TTC549 (cell line): Measurements from ENCODE around the gene SLC35F3.
A peak's percentile ranks its signal among the peaks of the same experiment; 100 is the strongest.
"Not testable (repeated sequence)": the region's sequence is repeated elsewhere in the genome, so short reads cannot be mapped to it uniquely, and the experiment has no call there.

ENCODE experiments used
- FAIRE-seq: peaks from 2 replicates; lab custom pipeline; 2012; peaks lifted over from hg19 to GRCh38; lab: Jason Lieb, UNC

SLC35F3 gene

DNA sequence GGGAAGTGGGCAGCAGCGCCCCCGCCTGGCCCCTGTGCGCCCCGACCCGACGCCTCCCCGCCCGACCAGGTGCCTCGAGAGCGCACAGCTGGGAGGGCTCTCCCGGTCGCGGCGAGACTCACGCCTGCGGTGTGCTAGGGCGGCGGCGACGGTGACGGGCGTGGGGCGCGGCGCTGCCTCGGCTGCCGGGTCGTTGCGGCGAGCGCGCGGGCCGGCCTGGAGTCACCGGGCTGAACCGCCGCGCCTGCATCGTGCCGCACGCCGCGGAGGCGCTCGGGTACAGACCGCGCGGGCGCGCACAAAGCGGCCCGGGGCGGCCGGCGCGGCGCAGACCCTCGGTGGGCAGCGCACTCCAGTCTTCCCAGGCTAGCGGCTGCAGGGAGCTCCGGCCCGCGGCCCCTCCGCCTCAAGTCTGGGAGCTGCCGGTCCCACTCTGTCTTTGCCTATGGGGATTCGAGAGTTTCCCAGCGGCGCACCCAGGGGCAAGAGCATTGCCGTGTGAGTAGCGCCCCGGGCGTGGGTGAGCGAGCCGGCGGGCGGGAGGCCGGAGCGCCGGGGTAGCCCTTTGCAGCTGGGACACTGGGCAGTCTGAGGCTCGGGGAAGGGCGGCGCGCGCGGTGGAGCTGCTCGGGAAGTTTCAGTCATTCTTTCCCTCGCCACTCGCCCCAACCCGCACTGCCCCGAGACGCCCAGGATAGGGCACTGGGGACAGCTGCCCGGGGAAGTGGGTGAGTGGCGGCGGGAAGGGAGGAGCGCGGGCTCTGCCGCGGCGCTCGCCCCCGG, at the start of gene SLC35F3:
Gene SLC35F3, plus strand, starts transcription at position 44 of the 783 bp plus-strand sequence.
- FAIRE-seq = no peak

- no peak for FAIRE-seq
Observed at GRCh38 chr1:233859446-233859845, 45.0 kb upstream of the SLC35F3 start.

- no peak for FAIRE-seq
Observed at GRCh38 chr1:233863901-233864545, 40.5 kb upstream of the SLC35F3 start.

GRCh38 chr1:233864578-233864977, 39.9 kb upstream of the SLC35F3 start:
- no peak for FAIRE-seq

- FAIRE-seq = no peak
Observed at GRCh38 chr1:233865216-233865615, 39.3 kb upstream of the SLC35F3 start.

- no peak for FAIRE-seq
Observed at GRCh38 chr1:233865902-233866301, 38.6 kb upstream of the SLC35F3 start.

- no peak for FAIRE-seq
Observed at GRCh38 chr1:233867028-233867427, 37.4 kb upstream of the SLC35F3 start.

- no peak for FAIRE-seq
Observed at GRCh38 chr1:233868461-233868860, 36.0 kb upstream of the SLC35F3 start.

- no peak for FAIRE-seq
Observed at GRCh38 chr1:233869680-233870079, 34.8 kb upstream of the SLC35F3 start.

DNA sequence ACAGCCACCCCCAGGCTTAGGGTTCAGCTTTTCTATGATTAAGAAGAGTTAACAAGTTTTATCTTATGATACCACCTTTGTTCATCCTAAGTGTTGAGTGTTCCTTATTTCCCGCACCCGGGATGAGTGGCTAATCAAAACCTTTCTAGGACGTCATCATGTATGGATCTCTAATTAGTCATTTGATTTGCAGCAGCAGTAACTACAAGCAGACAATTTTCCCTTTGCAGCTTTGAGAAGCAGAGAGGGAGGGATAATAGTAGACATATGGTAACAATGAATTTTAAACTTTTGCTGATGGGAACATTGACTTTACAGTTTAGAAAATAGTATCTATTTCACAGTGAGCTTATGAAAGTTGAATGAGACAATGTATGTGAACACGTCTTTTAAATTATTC, 30.8 kb upstream of the SLC35F3 start:
- FAIRE-seq = no peak

DNA sequence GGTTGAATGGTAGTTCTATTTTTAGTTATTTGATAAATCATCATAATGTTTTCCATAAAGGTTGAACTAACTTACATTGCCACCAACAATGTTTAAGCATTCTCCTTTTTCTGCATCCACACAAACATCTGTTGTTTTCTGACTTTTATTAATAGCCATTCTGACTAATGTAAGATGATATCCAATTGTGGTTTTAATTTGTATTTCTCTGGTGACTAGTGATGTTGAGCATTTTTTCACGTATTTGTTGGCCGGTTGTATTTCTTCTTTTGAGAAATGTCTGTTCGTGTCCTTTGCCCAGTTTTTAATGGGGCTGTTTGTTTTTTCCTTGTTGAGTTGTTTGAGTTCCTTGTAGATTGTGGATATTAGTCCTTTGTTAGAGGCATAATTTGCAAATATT, 24.6 kb upstream of the SLC35F3 start:
- FAIRE-seq = no peak

- no peak for FAIRE-seq
Observed at GRCh38 chr1:233883671-233884070, 20.8 kb upstream of the SLC35F3 start.

- no peak for FAIRE-seq
Observed at GRCh38 chr1:233884461-233885151, 19.9 kb upstream of the SLC35F3 start.

DNA sequence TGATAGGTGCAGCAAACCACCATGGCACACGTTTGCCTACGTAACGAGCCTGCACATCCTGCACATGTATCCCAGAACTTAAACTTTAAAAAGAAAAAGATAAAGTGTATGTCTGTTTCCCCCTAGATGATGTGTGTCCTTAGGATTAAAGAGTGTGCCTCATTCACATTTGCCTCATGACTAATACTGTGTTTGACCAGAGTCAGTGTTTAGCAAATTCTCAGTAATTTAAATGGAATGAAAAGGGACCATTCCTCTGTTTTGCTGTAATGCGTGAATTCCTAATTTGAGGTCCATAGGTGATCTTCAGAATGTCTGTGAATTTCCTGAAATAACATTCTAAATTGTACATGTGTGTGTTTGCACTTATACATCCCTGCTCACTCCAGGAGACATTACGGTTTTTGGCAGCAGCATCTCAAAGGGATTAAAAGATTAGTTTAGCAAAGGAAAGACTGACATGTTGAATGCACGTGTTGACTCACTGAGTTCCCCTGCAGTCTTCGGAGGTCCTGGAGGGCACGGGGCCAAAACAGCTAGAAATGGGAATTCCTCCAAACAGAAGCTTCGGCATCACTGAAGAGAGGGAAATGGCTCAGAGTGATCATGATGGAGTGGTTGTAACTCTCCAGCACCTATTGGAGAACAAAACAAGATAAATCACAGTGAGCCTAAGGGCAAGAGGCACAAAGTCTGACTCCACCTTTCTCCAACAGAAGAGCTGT, 19.1 kb upstream of the SLC35F3 start:
- no peak for FAIRE-seq

DNA sequence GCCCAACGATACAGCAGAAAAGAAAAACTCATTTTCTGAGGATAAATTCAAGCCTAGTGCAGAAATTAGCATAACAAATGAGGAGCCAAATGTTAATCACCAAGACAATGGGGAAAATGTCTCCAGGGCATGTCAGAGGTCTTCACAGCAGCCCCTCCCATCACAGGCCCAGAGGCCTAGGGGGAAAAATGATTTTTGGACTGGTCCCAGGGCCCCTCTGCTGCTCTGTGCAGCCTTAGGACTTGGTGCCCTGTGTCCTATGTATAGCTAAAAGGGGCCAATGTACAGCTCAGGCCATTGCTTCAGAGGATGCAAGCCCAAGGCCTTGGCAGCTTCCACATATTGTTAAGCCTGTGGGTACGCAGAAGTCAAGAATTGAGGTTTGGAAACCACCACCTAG, 13.3 kb upstream of the SLC35F3 start:
- FAIRE-seq = not testable (repeated sequence)

- no peak for FAIRE-seq
Observed at GRCh38 chr1:233897325-233898162, 6.9 kb upstream of the SLC35F3 start.

GRCh38 chr1:233901495-233901894, 3.0 kb upstream of the SLC35F3 start:
- FAIRE-seq = peak; percentile 62

DNA sequence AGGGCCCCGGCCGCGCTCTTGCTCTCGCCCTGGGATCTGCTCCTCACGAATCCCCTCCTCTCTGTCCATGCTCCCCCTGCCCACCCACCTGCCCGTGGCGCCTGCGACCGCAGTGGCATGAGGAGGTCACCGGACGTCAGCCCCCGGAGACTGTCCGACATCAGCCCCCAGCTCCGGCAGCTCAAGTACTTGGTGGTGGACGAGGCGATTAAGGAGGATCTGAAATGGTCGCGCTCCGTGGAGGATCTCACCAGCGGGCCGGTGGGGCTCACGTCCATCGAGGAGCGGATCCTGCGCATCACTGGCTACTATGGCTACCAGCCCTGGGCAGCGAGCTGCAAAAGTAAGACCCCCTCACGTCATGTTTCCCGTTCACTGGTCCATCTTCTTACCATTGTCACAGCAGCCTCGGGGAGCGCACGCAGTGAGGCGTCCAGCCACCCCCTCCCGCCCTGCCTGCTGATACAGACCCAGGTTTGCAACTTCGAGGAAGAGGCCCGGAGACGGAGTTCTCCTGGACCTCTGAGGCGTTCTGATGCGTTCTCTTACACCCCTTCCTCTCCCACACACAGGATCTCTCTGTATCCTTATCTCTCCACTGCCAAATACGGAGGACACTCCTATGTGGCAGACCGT, 1.1 kb downstream of the SLC35F3 start:
- FAIRE-seq = no peak

GRCh38 chr1:233907151-233907550, 2.7 kb downstream of the SLC35F3 start:
- no peak for FAIRE-seq

GRCh38 chr1:233908092-233908491, 3.6 kb downstream of the SLC35F3 start:
- no peak for FAIRE-seq

DNA sequence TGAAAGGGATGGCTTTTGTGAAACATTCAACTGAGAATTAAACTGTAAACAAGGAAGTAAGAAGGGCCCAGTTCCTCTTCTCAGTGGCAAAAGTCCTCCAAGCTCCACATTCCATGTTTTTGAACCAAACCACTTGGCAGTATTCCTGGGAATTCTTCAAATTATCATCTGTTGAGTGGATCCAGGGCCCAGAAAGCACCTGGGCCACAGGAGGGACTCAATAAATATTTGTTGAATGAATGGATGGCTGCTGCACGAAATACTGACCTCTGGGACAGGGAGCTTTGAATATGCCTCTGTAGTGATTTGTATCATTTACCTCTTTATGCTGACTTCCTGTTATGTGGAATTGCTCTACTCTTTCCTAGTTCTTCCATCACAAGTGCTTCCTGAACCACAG, 4.7 kb downstream of the SLC35F3 start:
- no peak for FAIRE-seq
